Endothelial cell of umbilical vein (primary cell): ENCODE measurements around the gene COPZ2. TPM values are rescaled to one million over a fixed set of nuclear protein-coding genes. Genes with fewer than 3 reads are reported as not detected.
"Not testable (repeated sequence)": the region's sequence is repeated elsewhere in the genome, so short reads cannot be mapped to it uniquely, and the experiment has no call there.

Experiments
- BruUV-seq: library from RNA; stranded (reverse); fragments of 400-500 nt; replicated peaks from 2 replicates; lab custom pipeline; 2021; lab: Mats Ljungman, UMichigan
- CTCF ChIA-PET: fragments of 300-600, 350-600 bp; sonication (Branson Sonifier 250); formaldehyde crosslinking; loops from one replicate; lab custom pipeline; 2021; ENCODE audit warnings: antibody characterized with exemption, inconsistent platforms; lab: Charles Lee
- POLR2A ChIA-PET: fragments of 300-600, 350-600 bp; sonication (Branson Sonifier 250); formaldehyde crosslinking; loops from one replicate; lab custom pipeline; 2021; ENCODE audit warnings: antibody characterized with exemption, inconsistent platforms; lab: Charles Lee
- DNase-seq: peaks from one replicate; pipeline ENCODE4 v3.0.0-alpha.2; 2011; ENCODE audit warnings: low read depth, low spot score
- FAIRE-seq: peaks from 2 replicates; lab custom pipeline; 2011; peaks lifted over from hg19 to GRCh38; lab: Jason Lieb, UNC
- H2AFZ ChIP-seq: 2 replicates; pipeline ENCODE4 v1.6.0; 2012; ENCODE audit warnings: low read depth, low read length, control low read depth, inconsistent platforms
- H3K27ac ChIP-seq: 2 replicates; pipeline ENCODE4 v1.5.1; 2011; ENCODE audit warnings: low read depth, mild to moderate bottlenecking, control low read depth, low read length, moderate library complexity; ENCODE audit not compliant: insufficient read depth
- H3K27me3 ChIP-seq, 2 experiments: 2 replicates each; pipeline versions ENCODE4 v1.6.0 to v1.6.1; 2011; ENCODE audit warnings: low read length in 2 of 2, mixed read lengths in 1 of 2; ENCODE audit not compliant: control insufficient read depth in 2 of 2, insufficient read depth in 2 of 2
- H3K36me3 ChIP-seq, 2 experiments: 2 replicates in 1 of 2; 3 replicates in 1 of 2; pipeline ENCODE4 v1.5.1; 2011; ENCODE audit warnings: low read length in 2 of 2, mild to moderate bottlenecking in 1 of 2, moderate library complexity in 1 of 2; ENCODE audit not compliant: control insufficient read depth in 2 of 2, insufficient read depth in 2 of 2; ENCODE audit errors: extremely low read depth in 1 of 2
- H3K4me1 ChIP-seq: 3 replicates; pipeline ENCODE4 v1.5.1; 2011; ENCODE audit warnings: mild to moderate bottlenecking, low read length; ENCODE audit not compliant: control insufficient read depth, insufficient read depth; ENCODE audit errors: extremely low read depth
- H3K4me2 ChIP-seq: 2 replicates; pipeline ENCODE4 v1.6.1; 2011; ENCODE audit warnings: low read length, control low read depth, mixed read lengths; ENCODE audit not compliant: insufficient read depth
- H3K4me3 ChIP-seq, 3 experiments: fragments of 200-600 bp in 1 of 3; sonication (generic), shearing (Covaris generic) in 1 of 3; replicated peaks in 1 of 3; 2 replicates each; pipeline ENCODE4 v1.5.1; 2011 to 2016; ENCODE audit warnings: control low read depth in 3 of 3, low read length in 3 of 3, mild to moderate bottlenecking in 2 of 3, inconsistent platforms in 1 of 3, low read depth in 1 of 3, moderate library complexity in 1 of 3; ENCODE audit not compliant: insufficient read depth in 1 of 3
- H3K79me2 ChIP-seq: 2 replicates; pipeline ENCODE4 v1.6.0; 2012; ENCODE audit warnings: low read length, inconsistent platforms; ENCODE audit not compliant: control insufficient read depth, insufficient read depth
- H3K9ac ChIP-seq: replicated peaks from 2 replicates; pipeline ENCODE3; 2011; ENCODE audit warnings: low read length, control low read depth; ENCODE audit not compliant: insufficient read depth; ENCODE audit errors: extremely low read depth
- H3K9me1 ChIP-seq: replicated peaks from 3 replicates; pipeline ENCODE4 v1.6.0; 2011; ENCODE audit warnings: mild to moderate bottlenecking, low read length; ENCODE audit not compliant: control insufficient read depth, insufficient read depth; ENCODE audit errors: extremely low read depth
- H3K9me3 ChIP-seq: replicated peaks from 2 replicates; pipeline ENCODE4 v1.5.1; 2012; ENCODE audit warnings: low read length, inconsistent platforms; ENCODE audit not compliant: control insufficient read depth, insufficient read depth
- H4K20me1 ChIP-seq: replicated peaks from 2 replicates; pipeline ENCODE3; 2011; ENCODE audit warnings: mild to moderate bottlenecking, low read length; ENCODE audit not compliant: control insufficient read depth, insufficient read depth; ENCODE audit errors: extremely low read depth
- CTCF ChIP-seq, 2 donors: IDR thresholded peaks; 1 replicate in 1 of 2; 2 replicates in 1 of 2; pipeline ENCODE4 v1.5.1; 2011; ENCODE audit warnings: low read length in 2 of 2, mild to moderate bottlenecking in 2 of 2, moderate library complexity in 2 of 2, control low read depth in 1 of 2, inconsistent platforms in 1 of 2, low read depth in 1 of 2; ENCODE audit not compliant: insufficient read depth in 1 of 2; ENCODE audit errors: extremely low read depth in 1 of 2
- EZH2 ChIP-seq: IDR thresholded peaks from 2 replicates; pipeline ENCODE4 v1.6.1; 2012; ENCODE audit warnings: borderline replicate concordance, low read depth, mild to moderate bottlenecking, moderate library complexity, low read length, inconsistent platforms; ENCODE audit not compliant: severe bottlenecking
- FOS ChIP-seq: IDR thresholded peaks from 2 replicates; pipeline ENCODE4 v1.6.1; 2011; ENCODE audit warnings: mild to moderate bottlenecking, low read length, moderate library complexity, borderline replicate concordance; ENCODE audit not compliant: insufficient read depth
- GATA2 ChIP-seq: IDR thresholded peaks from 2 replicates; pipeline ENCODE4 v1.7.0; 2011; ENCODE audit warnings: low read depth, mild to moderate bottlenecking, moderate library complexity, mixed read lengths, low read length; ENCODE audit not compliant: insufficient read length, insufficient read depth
- JUN ChIP-seq: IDR thresholded peaks from 2 replicates; pipeline ENCODE4 v1.6.1; 2011; ENCODE audit warnings: borderline replicate concordance, low read depth; ENCODE audit not compliant: insufficient read length, insufficient read depth
- MYC ChIP-seq: IDR thresholded peaks from one replicate; pipeline ENCODE4 v1.6.1; 2011; ENCODE audit warnings: mild to moderate bottlenecking, low read depth, low read length
- POLR2AphosphoS5 ChIP-seq: IDR thresholded peaks from 2 replicates; pipeline ENCODE4 v1.6.1; 2012; ENCODE audit warnings: low read depth, mild to moderate bottlenecking, control low read depth, low read length, moderate library complexity; ENCODE audit not compliant: insufficient read depth
- dilution Hi-C: fragments of 300-500 bp; cut with MboI; formaldehyde crosslinking; loops from one replicate; pipeline ENCODE4 v1.15.0; 2019; ENCODE audit warnings: low sequenced_read_pairs; ENCODE audit not compliant: extremely low pct_ligation_motif_present
- intact Hi-C: fragments of 100-400 bp; cut with micrococcal nuclease; formaldehyde crosslinking; loops from one replicate; pipeline ENCODE4 v1.10.0; 2022
- polyA plus RNA-seq, 4 experiments: library from polyadenylated mRNA; depleted of rRNA in 3 of 4; stranded (reverse) in 3 of 4; unstranded in 1 of 4; fragments of >200 nt; gene quantifications; 2 replicates each; pipeline versions ENCODE4 v1.2.1 to v1.2.3, GENCODE V29; 2011 to 2012; ENCODE audit warnings: missing spikeins in 1 of 4
- total RNA-seq: library from RNA; stranded (reverse); gene quantifications from 2 replicates; pipeline ENCODE4 v1.2.3, GENCODE V29; 2021
- TF ChIP-seq, protein P1 (sequence below): IDR thresholded peaks from 2 replicates; pipeline ENCODE4 v1.6.1; 2011; ENCODE audit not compliant: insufficient read depth, insufficient read length

COPZ2 gene
- total and polyA plus RNA-seq, 2 donors (not counting 3 experiments of a cell fraction or from before 2014, with no cell fraction given): 16.3 to 28.1 TPM

- H3K9me3 ChIP-seq, H3K9ac ChIP-seq, H3K4me1 ChIP-seq, H3K36me3 ChIP-seq, dilution Hi-C loops, H4K20me1 ChIP-seq, DNase-seq, H3K4me2 ChIP-seq, H3K9me1 ChIP-seq, H3K79me2 ChIP-seq, H3K27me3 ChIP-seq, BruUV-seq, H2AFZ ChIP-seq, H3K4me3 ChIP-seq, intact Hi-C loops, H3K27ac ChIP-seq, FAIRE-seq: not testable (repeated sequence)
- CTCF ChIA-PET: interaction anchor here (0.6 to 3.0 kb wide), 8 partner anchors 9 to 189 kb away, joined by 3 to 34 read pairs (median 3); partner anchors contain the start of gene CDK5RAP3
- POLR2A ChIA-PET: interaction anchor here (1.8 kb wide), 1 partner anchor 13 kb away, joined by 4 read pairs; the partner anchor contains the start of gene NFE2L1
Observed at GRCh38 chr17:48034734-48035133, 2.9 kb downstream of the COPZ2 start.

GRCh38 chr17:48031966-48032365 lies 5.6 kb downstream of the COPZ2 start:
- POLR2A ChIA-PET: no interaction called here

More at GRCh38 chr17:48031966-48032365, 5.6 kb downstream of the COPZ2 start:
- intact Hi-C loops: no loop called here
- H2AFZ ChIP-seq: no peak overlapping the region
- H3K4me3 ChIP-seq: no peak overlapping the region
- no peaks in the 10 kb centered on the region for H3K9me1 ChIP-seq
- no peak overlapping the region for H3K9ac ChIP-seq
- dilution Hi-C loops: no loop called here
- no peaks in the 10 kb centered on the region for H3K36me3 ChIP-seq
- DNase-seq: no peak
- BruUV-seq: no TSS peak
- H3K27me3 ChIP-seq: no peaks in the 10 kb centered on the region
- TF ChIP-seq POLR2AphosphoS5 (no peak), CTCF (IDR thresholded peaks at IDR 0.05; ENCODE audit: extremely low read depth in 1 of 2, insufficient read depth in 1 of 2, low read depth in 1 of 2, low read length in 2 of 2) (no peak), MYC (no peak), FOS (no peak), JUN (no peak), EZH2 (no peak), GATA2 (no peak)
- TF ChIP-seq, protein P1, sequence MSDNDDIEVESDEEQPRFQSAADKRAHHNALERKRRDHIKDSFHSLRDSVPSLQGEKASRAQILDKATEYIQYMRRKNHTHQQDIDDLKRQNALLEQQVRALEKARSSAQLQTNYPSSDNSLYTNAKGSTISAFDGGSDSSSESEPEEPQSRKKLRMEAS: no peak
- FAIRE-seq: no peak
- no peak overlapping the region for H3K27ac ChIP-seq
- CTCF ChIA-PET: interaction anchor here (1.4 to 7.3 kb wide), 4 partner anchors 9 to 106 kb away, joined by 3 to 210 read pairs (median 10); no protein-coding TSS in a partner anchor
- no peak overlapping the region for H3K4me2 ChIP-seq
- no peaks in the 10 kb centered on the region for H3K9me3 ChIP-seq
- H3K79me2 ChIP-seq: no peaks in the 10 kb centered on the region
- no peaks in the 10 kb centered on the region for H4K20me1 ChIP-seq
- no peaks in the 10 kb centered on the region for H3K4me1 ChIP-seq
